Stomach (tissue), 4 donors: Measurements from ENCODE around the gene PIP4K2C.

Source experiments
- CTCF ChIP-seq, 7 experiments: fragments of 450-650 bp in 4 of 7; fragments of 200-600 bp in 3 of 7; sonication (generic) in 3 of 7; IDR thresholded peaks; one replicate each; pipeline ENCODE4 v1.5.1; 2016 to 2019; ENCODE audit warnings: antibody characterized with exemption in 7 of 7, control low read depth in 2 of 7, mild to moderate bottlenecking in 1 of 7
- POLR2A ChIP-seq, 4 donors: fragments of 450-650 bp; IDR thresholded peaks; one replicate each; pipeline ENCODE4 v1.6.1; 2016; ENCODE audit warnings: antibody characterized with exemption in 4 of 4, control low read depth in 2 of 4, mild to moderate bottlenecking in 1 of 4, moderate library complexity in 1 of 4
- POLR2AphosphoS5 ChIP-seq, 3 donors: sonication (generic); formaldehyde crosslinking; IDR thresholded peaks; one replicate each; pipeline ENCODE4 v1.6.1; 2016; ENCODE audit warnings: antibody characterized with exemption in 3 of 3

DNA sequence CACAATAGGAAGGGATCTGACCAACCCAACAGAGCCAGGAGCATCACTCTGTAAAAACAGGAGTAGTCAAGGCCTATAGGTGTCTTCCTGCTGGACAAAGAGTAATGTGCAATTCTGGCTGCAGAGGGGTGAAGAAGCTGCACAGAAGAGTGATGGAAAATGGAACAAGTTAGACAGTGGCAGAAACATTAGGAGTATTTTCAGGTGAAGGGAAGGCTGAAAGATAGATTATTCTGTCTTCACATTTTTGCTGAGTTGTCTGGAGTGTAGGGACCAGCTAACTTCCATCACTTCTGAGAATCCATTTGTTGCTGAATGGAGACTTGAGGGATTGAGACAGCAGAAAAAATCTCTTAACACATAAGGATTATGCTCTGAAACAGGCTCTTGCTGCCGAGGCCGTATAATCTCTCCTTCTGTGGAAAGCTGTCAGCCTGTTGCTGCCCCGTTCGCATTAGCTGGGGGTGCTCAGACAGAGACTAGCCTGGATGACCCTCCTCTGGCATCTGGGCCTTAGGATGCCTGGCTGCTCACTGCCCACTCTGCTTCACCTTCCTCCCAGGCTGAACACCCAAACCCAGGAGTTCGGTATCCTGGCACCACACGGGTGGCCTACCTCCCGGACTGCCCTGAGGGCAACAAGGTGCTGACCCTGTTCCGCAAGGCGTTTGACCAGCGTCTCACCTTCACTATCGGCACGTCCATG, 17.1 kb downstream of the PIP4K2C start:
- TF ChIP-seq CTCF (IDR thresholded peaks at IDR 0.05) (no peak), POLR2A (IDR thresholded peaks at IDR 0.05) (no peak), POLR2AphosphoS5 (IDR thresholded peaks at IDR 0.05) (no peak)
